Ecto neural progenitor cell (in vitro differentiated cells): Measurements from ENCODE around the gene UBE2S.
"Not testable (repeated sequence)": the region's sequence is repeated elsewhere in the genome, so short reads cannot be mapped to it uniquely, and the experiment has no call there.

Experiments
- DNase-seq: peaks from one replicate; pipeline ENCODE4 v3.0.0-alpha.2; 2018; ENCODE audit warnings: low spot score

UBE2S gene

DNA sequence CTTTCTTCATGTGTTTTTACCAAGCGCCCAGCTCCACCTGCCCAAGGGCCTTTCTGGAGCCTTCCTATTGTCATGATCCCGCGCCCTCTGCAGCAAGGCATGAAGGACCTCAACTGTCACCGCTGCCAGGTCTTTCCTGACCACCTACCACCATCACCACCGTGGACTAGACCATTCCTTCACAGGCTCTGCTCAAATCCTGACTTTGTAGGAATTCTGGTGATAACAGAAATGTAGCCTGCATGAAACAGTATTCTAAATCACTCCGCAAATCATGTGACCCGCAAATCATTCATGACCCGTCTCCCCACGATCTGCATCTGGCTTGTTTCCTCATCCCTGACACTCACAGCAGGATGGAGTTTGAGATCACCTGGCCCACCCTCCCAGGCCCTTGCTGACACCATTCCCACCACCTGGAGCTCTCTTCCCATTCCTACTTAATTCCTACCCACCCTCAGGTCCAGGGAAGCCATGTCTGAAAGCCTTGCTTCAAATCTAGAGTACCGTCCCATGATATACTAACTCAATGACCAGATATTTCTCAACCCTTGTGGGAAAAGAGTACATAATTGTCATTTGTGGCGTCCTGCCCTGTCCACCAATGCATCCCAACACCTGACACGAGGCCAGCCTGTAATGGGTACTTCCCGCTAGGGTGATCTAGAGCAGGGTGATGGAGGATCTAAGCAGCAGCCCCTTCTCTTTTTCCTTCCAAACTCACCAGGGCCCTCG is 1.3 kb downstream of the UBE2S start:
- DNase-seq, result no peak

DNA sequence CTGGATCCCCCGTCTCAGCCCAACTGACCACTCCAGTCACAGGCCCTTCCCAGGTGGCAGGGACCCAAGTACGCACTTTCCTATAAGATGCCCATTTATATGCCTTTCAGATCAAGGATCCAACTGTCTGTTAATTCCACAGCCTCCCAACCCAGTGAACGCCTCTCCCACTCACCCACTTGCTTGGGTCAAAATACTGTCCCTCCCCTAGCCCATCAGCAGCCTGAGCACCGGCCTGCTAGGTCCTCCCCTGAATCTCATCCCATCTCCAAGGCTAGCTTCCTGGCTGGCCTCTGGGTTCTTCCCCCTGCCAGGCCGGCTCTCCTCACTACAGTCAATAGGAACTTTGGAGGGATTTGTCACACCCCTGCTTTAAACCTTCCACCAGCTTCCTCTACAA is 1.9 kb downstream of the UBE2S start:
- DNase-seq, result no peak

- DNase-seq, result no peak
Observed at GRCh38 chr19:55402509-55402908, 5.1 kb downstream of the UBE2S start.

GRCh38 chr19:55401390-55401789 is 6.2 kb downstream of the UBE2S start:
- not testable (repeated sequence) for DNase-seq

- DNase-seq, result no peak
Observed at GRCh38 chr19:55400281-55401087, 7.1 kb downstream of the UBE2S start.

- DNase-seq, result no peak
Observed at GRCh38 chr19:55398200-55398925, 9.2 kb downstream of the UBE2S start.

DNA sequence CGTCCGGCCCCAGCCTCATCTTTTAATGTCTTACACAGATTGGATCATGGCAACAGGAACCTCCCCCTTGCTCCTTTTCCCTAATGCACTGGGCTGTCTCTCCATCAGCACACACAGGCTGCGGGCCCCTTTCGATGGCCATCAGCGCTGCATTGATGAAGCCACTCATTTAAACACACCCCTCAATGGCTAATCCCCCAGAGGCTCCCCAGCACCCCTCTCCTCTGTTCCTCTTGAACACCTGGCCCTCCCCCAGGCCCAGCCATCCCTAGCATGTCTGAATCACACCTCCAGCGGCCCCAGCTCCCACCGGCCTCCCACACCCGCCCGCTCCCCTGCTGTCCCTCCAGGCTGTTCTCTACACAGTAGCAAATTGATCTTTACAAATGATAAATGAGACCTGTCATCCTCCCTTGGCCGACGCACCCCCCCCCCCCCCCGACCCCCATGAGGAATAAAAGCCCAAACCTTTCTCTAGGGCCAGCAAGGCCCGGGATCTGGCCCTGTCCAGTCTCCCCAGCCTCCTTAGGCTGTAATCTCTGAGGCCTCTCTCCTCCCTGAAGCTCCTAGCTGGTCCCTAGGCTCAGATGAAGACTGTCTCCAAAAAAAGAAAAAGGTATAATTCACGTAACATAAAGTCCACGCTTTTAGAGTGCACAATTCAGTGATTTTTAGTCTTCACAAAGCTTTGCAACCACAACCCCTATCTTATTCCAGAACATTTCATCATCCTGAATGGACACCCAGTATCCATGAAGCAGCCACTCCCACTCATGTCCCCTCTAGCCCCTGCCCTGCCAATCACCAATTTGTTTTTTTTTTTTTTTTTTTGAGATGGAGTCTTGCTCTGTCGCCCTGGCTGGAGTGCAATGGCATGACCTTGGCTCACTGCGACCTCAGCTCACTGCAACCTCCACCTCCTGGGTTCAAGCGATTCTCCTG is 14.5 kb downstream of the UBE2S start:
- DNase-seq, result no peak

GRCh38 chr19:55391702-55392615 is 15.6 kb downstream of the UBE2S start:
- no peak for DNase-seq

DNA sequence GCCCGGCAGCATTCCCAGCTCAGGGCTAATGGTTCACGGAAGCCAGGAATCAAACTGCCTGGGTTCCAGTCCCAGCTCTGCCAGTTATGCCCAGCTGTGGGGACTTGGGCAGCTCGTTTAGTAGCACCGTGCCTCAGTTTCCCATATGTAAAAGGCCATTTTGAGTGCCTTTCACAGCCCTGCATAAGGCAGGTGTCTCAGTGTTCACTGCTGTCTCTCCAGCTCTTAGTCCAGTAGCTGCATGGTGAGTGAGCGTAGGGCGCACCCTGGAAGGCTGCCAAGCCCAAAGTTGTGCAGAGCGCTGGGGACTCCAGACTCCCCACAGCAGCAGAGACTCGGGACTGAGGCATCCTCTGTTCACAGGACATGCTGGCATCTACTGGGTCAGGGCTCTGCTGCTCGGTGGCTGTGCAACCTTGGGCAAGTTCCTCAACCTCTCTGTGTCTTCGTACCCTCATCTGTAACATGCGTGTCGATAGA is 16.4 kb downstream of the UBE2S start:
- DNase-seq, result no peak

- no peak for DNase-seq
Observed at GRCh38 chr19:55390461-55390880, 17.1 kb downstream of the UBE2S start.

- DNase-seq, result no peak
Observed at GRCh38 chr19:55389386-55390317, 17.9 kb downstream of the UBE2S start.

- no peak for DNase-seq
Observed at GRCh38 chr19:55387736-55388497, 19.7 kb downstream of the UBE2S start.

DNA sequence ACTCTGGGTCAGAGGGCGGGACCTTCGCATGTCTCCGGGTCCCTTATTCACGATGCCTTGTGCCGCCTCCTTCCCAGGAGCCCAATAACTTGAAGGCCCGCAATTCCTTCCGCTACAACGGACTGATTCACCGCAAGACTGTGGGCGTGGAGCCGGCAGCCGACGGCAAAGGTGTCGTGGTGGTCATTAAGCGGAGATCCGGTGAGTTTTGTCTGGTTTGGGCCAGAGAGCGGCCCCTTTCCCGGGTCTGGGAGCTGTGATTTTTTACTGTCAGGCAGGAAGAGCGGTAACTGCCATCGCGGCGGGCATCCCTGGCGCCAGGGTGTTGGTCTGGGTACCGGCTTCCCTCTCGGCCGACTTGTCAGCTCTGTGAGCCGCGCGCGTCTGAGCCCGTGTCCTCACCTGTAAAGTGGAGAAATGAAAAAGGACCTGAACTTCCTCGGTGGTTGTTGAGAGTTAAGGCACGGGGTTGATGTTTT is 21.1 kb downstream of the UBE2S start:
- DNase-seq, result no peak

DNA sequence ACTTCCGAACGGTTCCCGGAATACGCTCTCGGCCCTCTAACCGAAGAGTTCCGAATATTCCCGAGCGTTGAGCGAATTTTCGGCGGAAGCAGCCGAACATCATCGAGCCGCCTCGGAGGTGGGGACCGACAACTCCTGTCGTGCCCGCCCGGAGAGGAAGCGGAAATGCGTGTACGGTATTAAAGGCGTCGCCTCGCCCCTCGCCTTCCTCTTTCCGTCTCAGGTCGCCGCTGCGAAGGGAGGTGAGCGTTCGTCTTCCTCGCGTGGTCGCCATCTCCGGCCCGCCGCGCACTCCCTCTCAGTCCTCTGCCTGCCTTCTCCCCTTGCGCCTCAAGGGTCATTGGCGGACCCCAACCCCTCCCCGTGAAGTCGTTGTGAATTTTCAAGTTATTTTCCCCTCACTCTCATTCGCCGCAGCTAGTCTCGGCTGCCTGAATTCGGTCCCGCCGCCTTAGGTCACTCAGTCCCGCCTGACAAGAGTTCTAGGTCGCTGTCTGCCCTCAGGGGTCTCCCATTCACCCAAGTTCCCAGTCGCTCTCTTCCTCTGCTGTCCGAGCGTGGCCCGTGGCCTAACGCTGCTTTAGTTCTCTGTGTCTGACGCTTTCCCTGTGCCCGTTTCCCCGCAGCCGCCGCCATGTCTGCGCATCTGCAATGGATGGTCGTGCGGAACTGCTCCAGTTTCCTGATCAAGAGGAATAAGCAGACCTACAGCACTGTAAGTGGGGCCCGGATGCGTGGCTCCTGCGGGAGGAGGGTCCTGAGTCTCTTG is 21.7 kb downstream of the UBE2S start, which contains the start of gene RPL28:
RPL28 (plus strand) TSS at position 209 of the 769 bp plus-strand sequence; CDS start at position 635, 426 bp downstream.
- DNase-seq, result peak; percentile 99

DNA sequence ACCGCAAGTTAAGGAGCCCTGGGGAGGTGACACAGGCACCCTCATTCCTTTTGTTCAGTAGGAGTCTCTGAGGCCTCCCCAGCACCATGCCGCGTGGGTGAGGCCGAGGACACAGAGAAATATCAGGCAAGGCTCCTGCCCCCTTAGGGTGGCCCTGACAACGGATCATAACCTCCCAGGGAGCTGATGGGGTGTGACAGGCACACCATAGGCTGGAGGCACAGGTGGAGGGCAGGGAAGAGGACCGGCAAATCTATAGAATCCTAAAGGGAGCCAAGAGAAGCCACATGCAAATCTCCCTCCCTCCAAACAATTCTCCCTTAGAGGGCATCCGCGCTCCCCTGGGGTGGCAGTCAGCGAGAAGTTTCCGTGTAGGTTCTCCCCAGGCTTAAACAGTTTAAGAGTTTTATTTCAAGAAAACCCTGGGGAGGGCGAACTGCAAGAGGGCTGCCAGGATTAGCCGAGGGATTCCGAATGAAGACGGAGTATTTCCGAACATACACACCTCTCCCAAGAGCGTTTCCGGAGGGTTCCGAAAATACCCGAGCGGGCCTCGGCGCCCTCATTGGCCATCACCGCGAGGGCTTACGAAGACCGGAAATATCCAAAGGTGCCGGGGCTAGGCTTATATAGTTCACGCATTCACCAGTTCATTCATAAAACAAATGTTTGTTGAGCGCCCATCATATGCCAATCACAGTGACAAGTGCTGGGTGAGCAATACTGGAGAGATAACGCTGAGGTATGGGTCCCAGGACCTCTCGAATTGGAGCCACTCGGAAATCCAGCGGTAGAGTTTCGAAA is 22.5 kb downstream of the UBE2S start:
- peak; percentile 97 for DNase-seq

DNA sequence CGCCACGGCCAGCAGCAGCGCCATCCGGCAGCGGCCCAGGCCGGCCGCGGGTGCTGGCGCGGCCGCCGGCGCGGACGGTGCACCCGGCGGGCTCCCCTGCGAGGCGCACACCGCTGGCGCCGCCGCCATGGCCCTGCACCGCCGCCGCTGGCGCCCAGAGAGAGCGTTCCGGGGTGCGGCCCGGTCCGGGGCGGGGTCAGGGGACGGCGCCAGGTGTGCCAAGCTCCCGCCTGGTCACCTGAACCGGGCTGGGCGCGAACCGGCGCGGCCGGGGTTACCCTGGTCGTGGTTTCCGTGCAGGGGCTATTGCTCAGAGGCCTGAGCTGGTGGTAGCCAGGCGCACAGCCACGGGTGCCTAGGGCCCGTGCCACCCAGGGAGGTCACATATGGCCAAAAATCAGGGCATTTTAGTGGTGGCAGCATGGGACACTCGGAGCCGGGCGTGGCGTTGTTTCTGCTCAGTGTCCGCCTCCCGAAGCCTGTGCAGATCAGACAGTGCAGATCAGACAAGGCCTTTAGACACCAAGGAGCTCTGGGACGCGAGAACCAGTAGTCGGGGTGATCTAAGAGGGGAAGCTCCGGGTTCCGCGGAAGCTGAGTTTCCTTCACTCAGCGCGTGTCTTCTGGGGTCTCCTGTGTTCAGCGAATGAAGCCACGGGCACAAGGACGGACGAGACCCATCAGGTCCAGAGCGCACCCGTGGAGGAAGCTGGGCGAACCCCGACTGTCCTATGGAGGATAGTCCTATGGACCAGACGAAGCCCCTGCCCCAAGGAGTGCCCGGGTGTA is 23.3 kb downstream of the UBE2S start, which contains the start of gene TMEM238:
TMEM238 (minus strand) TSS at position 162 of the 789 bp plus-strand sequence; CDS start at position 129, 33 bp downstream.
- peak; percentile 77 for DNase-seq
